CD4-positive, alpha-beta memory T cell (primary cell): ENCODE measurements around the gene INPP5A. TPM values are rescaled to one million over a fixed set of nuclear protein-coding genes. Genes with fewer than 3 reads are reported as not detected.

ENCODE experiments used
- CTCF ChIA-PET: fragments of 350-600 bp; sonication (Branson Sonifier 250); formaldehyde crosslinking; loops from one replicate; lab custom pipeline; 2021; ENCODE audit warnings: inconsistent platforms; ENCODE audit not compliant: partially characterized antibody; lab: Charles Lee
- POLR2A ChIA-PET: fragments of 350-600 bp; sonication (Branson Sonifier 250); formaldehyde crosslinking; loops from one replicate; lab custom pipeline; 2021; ENCODE audit not compliant: partially characterized antibody; lab: Charles Lee
- DNase-seq, 5 donors: peaks; one replicate each; pipeline versions ENCODE4 v3.0.0 to v3.0.0-alpha.2; 2020 to 2022; ENCODE audit warnings: mixed read lengths in 1 of 5
- H3K27ac ChIP-seq: one replicate; pipeline ENCODE4 v1.7.0; 2013; ENCODE audit warnings: low read depth, low read length
- H3K27me3 ChIP-seq: 2 replicates; pipeline ENCODE4 v1.7.0; 2013; ENCODE audit warnings: mild to moderate bottlenecking, low read length, moderate library complexity; ENCODE audit not compliant: insufficient read depth
- H3K36me3 ChIP-seq: 2 replicates; pipeline ENCODE4 v1.7.0; 2013; ENCODE audit warnings: mild to moderate bottlenecking, low read length, moderate library complexity; ENCODE audit not compliant: insufficient read depth
- H3K4me1 ChIP-seq: 2 replicates; pipeline ENCODE4 v1.7.0; 2013; ENCODE audit warnings: mild to moderate bottlenecking, low read length, moderate library complexity; ENCODE audit not compliant: insufficient read depth
- H3K4me3 ChIP-seq, 2 donors: one replicate each; pipeline ENCODE4 v1.7.0; 2013; ENCODE audit warnings: low read length in 2 of 2, mild to moderate bottlenecking in 1 of 2
- H3K9me3 ChIP-seq, 2 donors: one replicate each; pipeline ENCODE4 v1.7.0; 2013; ENCODE audit warnings: low read length in 2 of 2, control low read depth in 1 of 2; ENCODE audit not compliant: control insufficient read depth in 1 of 2
- H3K27ac Mint-ChIP-seq, 7 donors: one replicate each; pipeline ENCODE4 v1.8.0; 2020 to 2021; ENCODE audit warnings: mixed read lengths in 7 of 7, mild to moderate bottlenecking in 6 of 7, inconsistent platforms in 3 of 7, moderate library complexity in 3 of 7
- H3K27me3 Mint-ChIP-seq, 2 donors: one replicate each; pipeline ENCODE4 v1.8.0; 2020 to 2021; ENCODE audit warnings: mixed read lengths in 2 of 2
- H3K36me3 Mint-ChIP-seq, 2 donors: one replicate each; pipeline ENCODE4 v1.8.0; 2020 to 2021; ENCODE audit warnings: mixed read lengths in 2 of 2, inconsistent platforms in 1 of 2, mild to moderate bottlenecking in 1 of 2
- H3K4me1 Mint-ChIP-seq, 4 donors: one replicate each; pipeline ENCODE4 v1.8.0; 2020 to 2021; ENCODE audit warnings: mixed read lengths in 4 of 4, mild to moderate bottlenecking in 1 of 4
- H3K4me3 Mint-ChIP-seq, 8 donors: one replicate each; pipeline ENCODE4 v1.8.0; 2020 to 2021; ENCODE audit warnings: mixed read lengths in 8 of 8, mild to moderate bottlenecking in 7 of 8, moderate library complexity in 6 of 8, inconsistent platforms in 3 of 8
- H3K9me3 Mint-ChIP-seq, 8 donors: one replicate each; pipeline ENCODE4 v1.8.0; 2020 to 2021; ENCODE audit warnings: mixed read lengths in 8 of 8, mild to moderate bottlenecking in 5 of 8, inconsistent platforms in 3 of 8, moderate library complexity in 1 of 8
- intact Hi-C: fragments of 100-400 bp; cut with micrococcal nuclease; formaldehyde crosslinking; loops from one replicate; pipeline ENCODE4 v1.15.1; 2023
- polyA plus RNA-seq, 2 donors: library from polyadenylated mRNA; unstranded; fragments of 300-500 nt; fragmentation: Illumina TruSeq; gene quantifications; one replicate each; pipeline ENCODE4 v1.2.3, GENCODE V29; 2021
- total RNA-seq, 2 experiments: library from RNA; stranded (reverse); gene quantifications; one replicate each; pipeline ENCODE4 v1.2.3, GENCODE V29; 2021

INPP5A gene
- total and polyA plus RNA-seq, 4 experiments from 2014 or later = 0.61 to 19.3 (median 10.8) TPM

DNA sequence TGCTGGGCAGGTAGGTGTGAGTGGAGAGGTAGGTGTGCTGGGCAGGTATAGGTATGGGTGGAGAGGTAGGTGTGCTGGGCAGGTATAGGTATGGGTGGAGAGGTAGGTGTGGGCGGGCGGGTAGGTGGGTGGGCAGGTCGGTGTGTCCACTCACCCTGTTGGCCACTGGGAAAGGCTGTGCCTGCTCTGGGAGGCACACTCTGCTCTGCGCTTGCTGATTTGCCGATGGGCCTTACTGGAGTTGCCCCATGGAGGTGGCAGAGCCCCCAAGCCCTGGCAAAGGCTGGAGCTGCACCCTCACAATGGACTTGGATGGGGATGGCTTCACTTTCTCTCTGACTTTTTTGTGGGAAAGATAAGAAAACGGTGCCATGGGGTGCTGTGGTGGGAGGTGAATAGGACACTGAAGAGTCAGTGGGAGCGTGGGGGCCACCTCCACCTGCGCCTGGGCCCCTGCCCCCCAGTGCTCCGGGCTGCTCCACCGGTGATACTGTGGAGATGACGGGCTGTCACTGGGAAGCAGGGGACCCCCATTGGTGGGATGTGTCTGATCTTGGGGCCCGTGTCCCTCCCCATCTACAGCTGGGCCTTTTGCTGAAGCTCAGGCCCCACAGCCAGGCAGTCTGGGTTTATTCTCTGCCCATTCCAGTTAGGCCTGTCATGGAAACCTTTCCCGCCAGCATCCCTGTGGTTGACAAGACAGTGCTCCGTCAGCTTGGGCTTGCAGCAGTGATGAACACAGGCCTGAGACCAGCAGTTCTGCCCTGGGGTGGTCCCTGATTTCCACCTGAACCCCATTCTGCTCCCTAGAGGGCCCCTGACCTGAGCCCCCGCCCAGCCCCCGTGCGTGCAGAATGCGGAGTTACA, 173.4 kb downstream of the INPP5A start:
- Histone ChIP-seq H3K36me3 (peaks cover 4% of the 10 kb centered on the region), H3K27ac (no peak overlapping the region), H3K4me1 (no peaks in the 10 kb centered on the region), H3K9me3 (no peaks in the 10 kb centered on the region), H3K4me3 (no peak overlapping the region), H3K27me3 (no peaks in the 10 kb centered on the region)
- H3K9me3 Mint-ChIP-seq = peaks cover 0 to 10% (median 4%) of the 10 kb centered on the region in 8 donors
- POLR2A ChIA-PET = no interaction called here
- H3K27ac Mint-ChIP-seq = no peak overlapping the region
- DNase-seq = no peak
- H3K4me1 Mint-ChIP-seq = peaks cover 0 to 10% (median 4%) of the 10 kb centered on the region in 4 donors
- no peak overlapping the region for H3K4me3 Mint-ChIP-seq
- H3K27me3 Mint-ChIP-seq = no peaks in the 10 kb centered on the region
- H3K36me3 Mint-ChIP-seq = peaks cover 44 to 51% of the 10 kb centered on the region in 2 donors
- CTCF ChIA-PET = no interaction called here
- intact Hi-C loops = no loop called here

- Histone ChIP-seq H3K27ac (no peak overlapping the region), H3K27me3 (no peaks in the 10 kb centered on the region), H3K36me3 (peaks cover 4% of the 10 kb centered on the region), H3K9me3 (no peaks in the 10 kb centered on the region), H3K4me3 (no peak overlapping the region), H3K4me1 (no peaks in the 10 kb centered on the region)
- DNase-seq = no peak
- no peak overlapping the region for H3K4me3 Mint-ChIP-seq
- peaks cover 0 to 10% (median 4%) of the 10 kb centered on the region in 4 donors for H3K4me1 Mint-ChIP-seq
- POLR2A ChIA-PET = no interaction called here
- CTCF ChIA-PET = no interaction called here
- intact Hi-C loops = no loop called here
- no peak overlapping the region for H3K27ac Mint-ChIP-seq
- no peaks in the 10 kb centered on the region for H3K27me3 Mint-ChIP-seq
- peaks cover 41 to 48% of the 10 kb centered on the region in 2 donors for H3K36me3 Mint-ChIP-seq
- H3K9me3 Mint-ChIP-seq = peaks cover 0 to 7% (median 0%) of the 10 kb centered on the region in 8 donors
These were observed 174.1 kb downstream of the INPP5A start for GRCh38 chr10:132711613-132712121.

GRCh38 chr10:132712291-132712690, 174.7 kb downstream of the INPP5A start:
- no peaks in the 10 kb centered on the region for H3K27me3 Mint-ChIP-seq
- H3K4me1 Mint-ChIP-seq = peaks cover 0 to 10% (median 4%) of the 10 kb centered on the region in 4 donors
- no peak overlapping the region for H3K27ac Mint-ChIP-seq
- peaks cover 39 to 42% of the 10 kb centered on the region in 2 donors for H3K36me3 Mint-ChIP-seq
- CTCF ChIA-PET = no interaction called here
- no peaks in the 10 kb centered on the region for H3K27me3 ChIP-seq
- POLR2A ChIA-PET = no interaction called here
- intact Hi-C loops = no loop called here
- H3K4me1 ChIP-seq = no peaks in the 10 kb centered on the region
- H3K36me3 ChIP-seq = peaks cover 4% of the 10 kb centered on the region
- H3K27ac ChIP-seq = no peak overlapping the region
- H3K9me3 ChIP-seq = no peaks in the 10 kb centered on the region
- no peak overlapping the region for H3K4me3 Mint-ChIP-seq
- peaks cover 0 to 5% (median 0%) of the 10 kb centered on the region in 8 donors for H3K9me3 Mint-ChIP-seq
- no peak overlapping the region for H3K4me3 ChIP-seq
- DNase-seq = no peak

DNA sequence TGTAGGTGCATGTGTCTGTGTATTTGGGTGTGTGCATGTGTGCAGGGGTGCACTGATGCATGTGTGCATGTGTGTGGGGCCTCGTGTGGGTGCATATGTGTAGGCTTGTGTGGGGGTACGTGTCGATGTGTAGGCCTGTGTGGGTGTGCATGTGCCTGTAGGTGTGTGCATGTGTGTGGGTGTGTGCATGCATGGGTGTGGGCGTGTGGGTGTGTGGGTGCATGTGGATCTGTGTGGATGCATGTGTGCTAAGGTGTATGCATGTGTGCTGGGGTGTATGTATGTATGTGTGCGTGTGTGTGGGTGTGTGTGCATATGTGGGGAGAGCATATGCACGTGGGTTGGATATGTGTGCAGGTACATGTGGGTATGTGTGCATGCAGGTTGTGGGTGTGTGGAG, 175.2 kb downstream of the INPP5A start:
- Histone ChIP-seq H3K9me3 (no peaks in the 10 kb centered on the region), H3K4me1 (no peaks in the 10 kb centered on the region), H3K27me3 (no peaks in the 10 kb centered on the region), H3K27ac (no peak overlapping the region), H3K4me3 (no peak overlapping the region), H3K36me3 (peaks cover 3% of the 10 kb centered on the region)
- peaks cover 0 to 5% (median 0%) of the 10 kb centered on the region in 8 donors for H3K9me3 Mint-ChIP-seq
- H3K27me3 Mint-ChIP-seq = no peaks in the 10 kb centered on the region
- intact Hi-C loops = no loop called here
- DNase-seq = no peak
- peaks cover 36 to 37% of the 10 kb centered on the region in 2 donors for H3K36me3 Mint-ChIP-seq
- CTCF ChIA-PET = no interaction called here
- POLR2A ChIA-PET = interaction anchor here (1.1 kb wide), 1 partner anchor 18 kb away, joined by 3 read pairs; no protein-coding TSS in a partner anchor
- peak overlapping the region in 1 of 7 donors; percentile 20 for H3K27ac Mint-ChIP-seq
- peak overlapping the region in 1 of 8 donors; percentile 43 for H3K4me3 Mint-ChIP-seq
- H3K4me1 Mint-ChIP-seq = peaks cover 0 to 10% (median 4%) of the 10 kb centered on the region in 4 donors

DNA sequence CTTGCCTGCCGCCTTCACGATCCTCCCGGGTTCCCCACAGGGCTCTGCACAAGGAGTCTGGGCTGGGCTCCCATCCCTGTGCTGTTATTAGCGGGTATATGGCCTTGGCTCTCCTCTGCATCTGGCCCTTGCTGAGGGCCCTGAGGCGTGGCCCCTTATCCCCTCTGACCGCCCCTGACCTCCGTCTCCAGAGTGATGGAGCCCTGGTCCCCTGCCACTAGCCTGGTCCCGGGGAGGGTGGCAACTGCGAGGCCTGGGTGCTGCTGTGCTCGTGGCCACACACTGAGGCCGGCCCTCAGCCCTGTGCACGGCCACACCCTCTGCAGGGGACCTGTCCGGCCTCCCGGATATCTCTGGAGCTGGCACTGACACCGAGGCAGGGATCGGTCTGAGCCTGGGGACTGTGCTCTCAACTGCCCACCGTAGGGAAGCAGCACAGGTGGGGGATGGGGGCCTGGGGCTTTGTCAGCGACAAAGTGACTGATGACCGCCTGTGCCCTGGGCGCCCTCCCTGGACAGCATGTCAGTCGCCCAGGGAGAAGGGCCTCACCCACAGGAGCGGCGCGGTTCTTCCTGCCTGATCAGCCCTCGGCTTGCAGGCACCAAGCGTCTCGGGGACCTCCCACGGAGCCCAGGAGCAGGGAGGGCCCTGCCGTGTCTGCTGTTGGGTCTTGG, 176.0 kb downstream of the INPP5A start:
- peaks cover 30 to 31% of the 10 kb centered on the region in 2 donors for H3K36me3 Mint-ChIP-seq
- no peaks in the 10 kb centered on the region for H3K27me3 ChIP-seq
- no peaks in the 10 kb centered on the region for H3K4me1 ChIP-seq
- H3K9me3 ChIP-seq = no peaks in the 10 kb centered on the region
- CTCF ChIA-PET = no interaction called here
- H3K4me3 ChIP-seq = no peak overlapping the region
- H3K27ac ChIP-seq = no peak overlapping the region
- no peaks in the 10 kb centered on the region for H3K27me3 Mint-ChIP-seq
- intact Hi-C loops = no loop called here
- no peak overlapping the region for H3K4me3 Mint-ChIP-seq
- POLR2A ChIA-PET = interaction anchor here (1.1 kb wide), 1 partner anchor 17 kb away, joined by 3 read pairs; no protein-coding TSS in a partner anchor
- H3K9me3 Mint-ChIP-seq = peaks cover 0 to 2% (median 0%) of the 10 kb centered on the region in 8 donors
- DNase-seq = no peak
- H3K27ac Mint-ChIP-seq = no peak overlapping the region
- H3K4me1 Mint-ChIP-seq = peaks cover 0 to 10% (median 3%) of the 10 kb centered on the region in 4 donors
- no peaks in the 10 kb centered on the region for H3K36me3 ChIP-seq

GRCh38 chr10:132714096-132714985, 176.8 kb downstream of the INPP5A start:
- intact Hi-C loops = no loop called here
- no peaks in the 10 kb centered on the region for H3K4me1 ChIP-seq
- ChIA-PET POLR2A (no interaction called here), CTCF (no interaction called here)
- DNase-seq = no peak
- H3K36me3 ChIP-seq = no peaks in the 10 kb centered on the region
- no peaks in the 10 kb centered on the region for H3K27me3 Mint-ChIP-seq
- H3K9me3 ChIP-seq = no peaks in the 10 kb centered on the region
- H3K4me3 ChIP-seq = no peak overlapping the region
- H3K9me3 Mint-ChIP-seq = peaks cover 0 to 2% (median 0%) of the 10 kb centered on the region in 8 donors
- H3K4me1 Mint-ChIP-seq = peaks cover 0 to 10% (median 3%) of the 10 kb centered on the region in 4 donors
- peaks cover 27 to 31% of the 10 kb centered on the region in 2 donors for H3K36me3 Mint-ChIP-seq
- no peak overlapping the region for H3K27ac Mint-ChIP-seq
- no peak overlapping the region for H3K27ac ChIP-seq
- no peaks in the 10 kb centered on the region for H3K27me3 ChIP-seq
- no peak overlapping the region for H3K4me3 Mint-ChIP-seq
